K562 (cell line): ENCODE data around the gene NIPA2. TPM values are rescaled to one million over a fixed set of nuclear protein-coding genes. Genes with fewer than 3 reads are reported as not detected.
A peak's percentile ranks its signal among the peaks of the same experiment; 100 is the strongest.

Source experiments
- ATAC-seq: fragments of 200-7000 bp; cut with Tn5 transposase; 3 replicates; pipeline ENCODE4 v1.9.1; 2020; ENCODE audit warnings: moderate library complexity
- BruUV-seq: library from RNA; stranded (reverse); fragments of 400-500 nt; replicated peaks from 2 replicates; lab custom pipeline; 2021; lab: Mats Ljungman, UMichigan
- CTCF ChIA-PET: fragments of 300-600 bp; formaldehyde crosslinking; extraction: SDS; loops from one replicate; lab custom pipeline; 2021; ENCODE audit warnings: low intra/inter-chr PET ratio; lab: Yijun Ruan, JAX
- POLR2A ChIA-PET: fragments of 300-600, 350-650 bp; sonication (Branson Sonifier 250); formaldehyde crosslinking; extraction: SDS; loops from one replicate; lab custom pipeline; 2021; ENCODE audit warnings: antibody characterized with exemption, inconsistent platforms; lab: Yijun Ruan, JAX
- DNase-seq, 4 experiments: peaks; one replicate each; pipeline versions ENCODE4 v3.0.0 to v3.0.0-alpha.2; 2011 to 2018; ENCODE audit warnings: low spot score in 3 of 4, mixed read lengths in 3 of 4; ENCODE audit errors: extremely low read depth in 1 of 4
- FAIRE-seq: peaks from 2 replicates; lab custom pipeline; 2011; peaks lifted over from hg19 to GRCh38; lab: Jason Lieb, UNC
- H2AFZ ChIP-seq: 2 replicates; pipeline ENCODE4 v1.6.0; 2011; ENCODE audit warnings: low read depth, low read length, control low read depth, inconsistent platforms
- H3K27ac ChIP-seq: fragments of 200-600 bp; 3 replicates; pipeline ENCODE4 v1.8.0; 2011; ENCODE audit warnings: low read depth, mild to moderate bottlenecking, control low read depth, inconsistent platforms, low read length, moderate library complexity, mixed read lengths; ENCODE audit errors: extremely low read depth
- H3K27me3 ChIP-seq, 2 experiments: fragments of 300-600 bp in 1 of 2; 2 replicates in 1 of 2; 3 replicates in 1 of 2; pipeline versions ENCODE4 v1.6.0 to v1.8.0; 2011; ENCODE audit warnings: inconsistent platforms in 2 of 2, low read length in 2 of 2, mild to moderate bottlenecking in 1 of 2, mixed read lengths in 1 of 2, moderate library complexity in 1 of 2; ENCODE audit not compliant: control insufficient read depth in 2 of 2, insufficient read depth in 2 of 2
- H3K36me3 ChIP-seq: fragments of 300-600 bp; 3 replicates; pipeline ENCODE4 v1.8.0; 2011; ENCODE audit warnings: mild to moderate bottlenecking, low read length, inconsistent platforms; ENCODE audit not compliant: control insufficient read depth, insufficient read depth
- H3K4me1 ChIP-seq, 2 experiments: fragments of 200-600 bp in 1 of 2; replicated peaks in 1 of 2; 2 replicates in 1 of 2; 3 replicates in 1 of 2; pipeline versions ENCODE4 v1.5.1 to v1.8.0; 2011; ENCODE audit warnings: inconsistent platforms in 2 of 2, low read length in 2 of 2, mild to moderate bottlenecking in 1 of 2, mixed read lengths in 1 of 2, moderate library complexity in 1 of 2; ENCODE audit not compliant: control insufficient read depth in 2 of 2, insufficient read depth in 2 of 2
- H3K4me2 ChIP-seq: 2 replicates; pipeline ENCODE4 v1.6.1; 2011; ENCODE audit warnings: low read length, control low read depth, inconsistent platforms, mixed read lengths; ENCODE audit not compliant: insufficient read depth
- H3K4me3 ChIP-seq: fragments of 200-600 bp; sonication (generic), shearing (Covaris generic); 2 replicates; pipeline ENCODE4 v1.5.1; 2016; ENCODE audit warnings: control low read depth, inconsistent platforms
- H3K79me2 ChIP-seq: fragments of 200-600 bp; 3 replicates; pipeline ENCODE4 v1.8.0; 2011; ENCODE audit warnings: low read length, inconsistent platforms; ENCODE audit not compliant: control insufficient read depth, insufficient read depth
- H3K9ac ChIP-seq, 2 experiments: 2 replicates each; pipeline versions ENCODE4 v1.6.0 to v1.6.1; 2011; ENCODE audit warnings: low read depth in 2 of 2, low read length in 2 of 2, control low read depth in 1 of 2, inconsistent platforms in 1 of 2, mild to moderate bottlenecking in 1 of 2, mixed read lengths in 1 of 2; ENCODE audit not compliant: insufficient read depth in 1 of 2
- H3K9me1 ChIP-seq: one replicate; pipeline ENCODE4 v1.6.0; 2011; ENCODE audit warnings: inconsistent platforms, mild to moderate bottlenecking, low read length, moderate library complexity; ENCODE audit not compliant: control insufficient read depth, insufficient read depth
- H3K9me3 ChIP-seq: replicated peaks from 2 replicates; pipeline ENCODE4 v1.5.1; 2011; ENCODE audit warnings: low read depth, low read length, inconsistent platforms; ENCODE audit not compliant: control insufficient read depth, insufficient read depth
- H4K20me1 ChIP-seq: replicated peaks from 2 replicates; pipeline ENCODE4 v1.6.1; 2011; ENCODE audit warnings: low read length, inconsistent platforms, mixed read lengths; ENCODE audit not compliant: control insufficient read depth, insufficient read depth
- ARHGAP35 ChIP-seq: fragments of 450-650 bp; IDR thresholded peaks from 2 replicates; pipeline ENCODE4 v1.6.1; 2018; ENCODE audit not compliant: partially characterized antibody
- ATF7 ChIP-seq: fragments of 450-650 bp; IDR thresholded peaks from 2 replicates; pipeline ENCODE4 v1.7.1; 2014; ENCODE audit warnings: mild to moderate bottlenecking, moderate library complexity
- BHLHE40 ChIP-seq: IDR thresholded peaks from 2 replicates; pipeline ENCODE4 v1.6.1; 2011; ENCODE audit warnings: low read length, improper control_type of control experiment
- FOXK2 ChIP-seq, 2 experiments: fragments of 450-650 bp; IDR thresholded peaks in 1 of 2; conservative IDR thresholded peaks in 1 of 2; 2 replicates each; pipeline ENCODE4 v1.6.1; 2016; ENCODE audit warnings: low read depth in 2 of 2, mild to moderate bottlenecking in 1 of 2
- JUN ChIP-seq, 2 experiments: sonication (generic) in 1 of 2; formaldehyde crosslinking in 1 of 2; IDR thresholded peaks; 2 replicates each; pipeline versions ENCODE4 v1.6.1 to v1.8.0; 2012 to 2022; ENCODE audit warnings: borderline replicate concordance in 2 of 2, mild to moderate bottlenecking in 2 of 2, improper control_type of control experiment in 1 of 2, low read depth in 1 of 2, low read length in 1 of 2, missing genetic modification reagents in 1 of 2
- MAX ChIP-seq: sonication (generic); formaldehyde crosslinking; IDR thresholded peaks from 2 replicates; pipeline ENCODE4 v1.9.0; 2022; ENCODE audit warnings: mild to moderate bottlenecking, missing genetic modification reagents
- MEIS2 ChIP-seq: fragments of 450-650 bp; IDR thresholded peaks from 2 replicates; pipeline ENCODE4 v1.6.1; 2014; ENCODE audit warnings: mild to moderate bottlenecking; ENCODE audit not compliant: partially characterized antibody
- NKRF ChIP-seq: fragments of 450-650 bp; IDR thresholded peaks from 2 replicates; pipeline ENCODE4 v1.6.1; 2016; ENCODE audit warnings: borderline replicate concordance
- PBX2 ChIP-seq, 2 experiments: IDR thresholded peaks in 1 of 2; conservative IDR thresholded peaks in 1 of 2; 2 replicates each; pipeline ENCODE4 v1.6.1; 2016; ENCODE audit warnings: low read depth in 2 of 2, mild to moderate bottlenecking in 1 of 2, missing compliant biosample characterization in 1 of 2, missing genetic modification characterization in 1 of 2, moderate library complexity in 1 of 2
- PKNOX1 ChIP-seq: fragments of 450-650 bp; IDR thresholded peaks from 2 replicates; pipeline ENCODE4 v1.6.1; 2016
- RB1 ChIP-seq: fragments of 450-650 bp; IDR thresholded peaks from 2 replicates; pipeline ENCODE4 v1.6.1; 2017; ENCODE audit warnings: low read depth, mild to moderate bottlenecking
- SAP30 ChIP-seq: fragments of 200-600 bp; sonication (generic); IDR thresholded peaks from 2 replicates; pipeline ENCODE4 v1.6.1; 2012; ENCODE audit warnings: borderline replicate concordance, low read depth, mild to moderate bottlenecking, moderate library complexity, low read length, control low read depth, inconsistent platforms; ENCODE audit not compliant: insufficient read depth, poor library complexity, severe bottlenecking
- SMARCA5 ChIP-seq: fragments of 450-650 bp; IDR thresholded peaks from 2 replicates; pipeline ENCODE4 v1.6.1; 2016
- WGBS: fragments of 100-300 bp; shearing (Covaris generic); methylation state at CpG from one replicate; pipeline ENCODE4 v1.1.6; 2016; ENCODE audit warnings: low coverage, mixed read lengths; ENCODE audit not compliant: insufficient coverage; ENCODE audit errors: missing lambda C conversion rate; 5-methylcytosine and 5-hydroxymethylcytosine counted together
- in situ Hi-C: fragments of 300-500 bp; cut with MboI; formaldehyde crosslinking; loops from 4 replicates; pipeline ENCODE4 v1.15.0; 2018; ENCODE audit warnings: inconsistent platforms, mixed read lengths
- intact Hi-C: fragments of 100-400 bp; cut with micrococcal nuclease; formaldehyde crosslinking; loops from 2 replicates; pipeline ENCODE4 v1.14.2; 2022
- polyA plus RNA-seq, 8 experiments: library from polyadenylated mRNA; depleted of rRNA in 4 of 8; stranded (reverse) in 5 of 8; unstranded in 3 of 8; fragments of >200 nt; fragmentation: Nextera tagmentation in 2 of 8; fragmentation: Illumina TruSeq in 1 of 8; extraction: Ambion mirVana in 2 of 8; extraction: Trizol in 1 of 8; gene quantifications; 2 replicates each; pipeline versions ENCODE4 v1.2.1 to v1.2.3, GENCODE V29; 2011 to 2014; ENCODE audit warnings: inconsistent platforms in 1 of 8, missing spikeins in 1 of 8
- total RNA-seq, 7 experiments: library from RNA; depleted of rRNA in 6 of 7; stranded (reverse); fragments of >200 nt in 6 of 7; fragmentation: Illumina TruSeq in 2 of 7; extraction: Trizol in 2 of 7; gene quantifications; 2 replicates each; pipeline versions ENCODE4 v1.2.1 to v1.2.3, GENCODE V29; 2011 to 2021; ENCODE audit warnings: low replicate concordance in 1 of 7

Gene NIPA2
- total and polyA plus RNA-seq, 9 of the 15 experiments (the other 6 are each of a cell fraction or from before 2014, with no cell fraction given) = 18.7 to 107 (median 87.3) TPM

GRCh38 chr15:22887157-22887951, 48.9 kb downstream of the NIPA2 start:
- in situ Hi-C loops = no loop called here
- Histone ChIP-seq H3K79me2 (no peaks in the 10 kb centered on the region), H2AFZ (no peak overlapping the region), H3K9me1 (no peaks in the 10 kb centered on the region), H3K27me3 (no peaks in the 10 kb centered on the region), H3K4me1 (peaks cover 13 to 25% of the 10 kb centered on the region in 2 experiments; a peak in 4 of 5 replicates), H3K9ac (peak overlapping the region; percentile 9 to 79; a peak in 3 of 4 replicates), H3K9me3 (no peaks in the 10 kb centered on the region), H3K4me2 (peak overlapping the region; percentile 12; the same call in 1 of the 2 replicates), H3K4me3 (no peak overlapping the region), H4K20me1 (no peaks in the 10 kb centered on the region), H3K27ac (peak overlapping the region; percentile 66; the same call in 2 of the 3 replicates), H3K36me3 (peaks cover 6% of the 10 kb centered on the region; the same call in 2 of the 3 replicates)
- BruUV-seq = no TSS peak
- DNase-seq = peak; percentile 40 to 74 (median 50)
- no peak for FAIRE-seq
- 47% methylated on average over 13 of the region's 14 CpGs for WGBS
- intact Hi-C loops = no loop called here
- POLR2A ChIA-PET = interaction anchor here (0.8 kb wide), 1 partner anchor 49 kb away, joined by 3 read pairs; no protein-coding TSS in a partner anchor
- CTCF ChIA-PET = no interaction called here
- peak; percentile 60 for ATAC-seq
- TF ChIP-seq PKNOX1 (peak; percentile 92), ATF7 (peak; percentile 33; the same call in 1 of the 2 replicates), JUN (IDR thresholded peaks at IDR 0.05; ENCODE audit: borderline replicate concordance, low read depth, low read length) (peak; percentile 37; the same call in 1 of the 2 replicates), JUN (CRISPR knock-in tag; IDR thresholded peaks at IDR 0.05; ENCODE audit: borderline replicate concordance) (no peak), BHLHE40 (peak; percentile 24; the same call in 1 of the 2 replicates), SMARCA5 (peak; percentile 28; the same call in 1 of the 2 replicates), RB1 (no peak), MAX (0 out of 2 replicates have a peak, but pooled peaks have one; percentile 25), ARHGAP35 (no peak), PBX2 (CRISPR knock-in tag; IDR thresholded peaks at IDR 0.05; ENCODE audit: low read depth) (no peak), PBX2 (tag; conservative IDR thresholded peaks at IDR 0.05; ENCODE audit: low read depth) (peak; percentile 91), NKRF (0 out of 2 replicates have a peak, but pooled peaks have one; percentile 29), MEIS2 (peak; percentile 95), FOXK2 (conservative IDR thresholded peaks at IDR 0.05 in 1 of 2, IDR thresholded peaks at IDR 0.05 in 1 of 2; ENCODE audit: low read depth in 2 of 2) (peak; percentile 69 to 74; a peak in 3 of 4 replicates), SAP30 (peak; percentile 49)
